Psoas muscle (tissue), 8 donors: ENCODE data around the gene DECR2. TPM values are rescaled to one million over a fixed set of nuclear protein-coding genes. Genes with fewer than 3 reads are reported as not detected.

ENCODE experiments used
- ATAC-seq, 4 donors: fragments of 200-7000 bp; cut with Tn5 transposase; one replicate each; pipeline ENCODE4 v1.9.1; 2020; ENCODE audit warnings: moderate library complexity in 3 of 4, mild to moderate bottlenecking in 2 of 4
- DNase-seq, 2 donors: peaks; one replicate each; pipeline ENCODE4 v3.0.0-alpha.2; 2020
- H3K27ac ChIP-seq: fragments of 200-600 bp; one replicate; pipeline ENCODE4 v1.8.0; 2022
- H3K27me3 ChIP-seq, 3 donors: fragments of 200-600 bp in 1 of 3; one replicate each; pipeline versions ENCODE4 v1.6.1 to v1.8.0; 2013 to 2022; ENCODE audit warnings: low read length in 2 of 3, mild to moderate bottlenecking in 2 of 3, moderate library complexity in 1 of 3; ENCODE audit not compliant: insufficient read depth in 3 of 3
- H3K36me3 ChIP-seq, 2 donors: fragments of 200-600 bp in 1 of 2; one replicate each; pipeline versions ENCODE4 v1.6.1 to v1.8.0; 2013 to 2022; ENCODE audit warnings: low read depth in 1 of 2, mild to moderate bottlenecking in 1 of 2, moderate library complexity in 1 of 2; ENCODE audit not compliant: insufficient read depth in 1 of 2
- H3K4me1 ChIP-seq: fragments of 200-600 bp; one replicate; pipeline ENCODE4 v1.8.0; 2022
- H3K4me3 ChIP-seq: fragments of 200-600 bp; one replicate; pipeline ENCODE4 v1.8.0; 2022; ENCODE audit warnings: mild to moderate bottlenecking
- H3K9me3 ChIP-seq: fragments of 200-600 bp; one replicate; pipeline ENCODE4 v1.8.0; 2022
- WGBS, 3 donors: extraction: QIAGEN DNeasy Blood & Tissue Kit; methylation state at CpG; one replicate each; pipeline versions ENCODE4 v1.1.6 to v1.1.7; 2013; 5-methylcytosine and 5-hydroxymethylcytosine counted together
- intact Hi-C, 2 donors: fragments of 100-400 bp; cut with DNase I; formaldehyde crosslinking; loops; one replicate each; pipeline versions ENCODE4 v1.11.0 to v1.14.2; 2022
- polyA plus RNA-seq, 3 donors: library from polyadenylated mRNA; stranded (reverse); fragments of 200-250 nt; gene quantifications; one replicate each; pipeline ENCODE4 v1.2.3, GENCODE V29; 2013
- total RNA-seq, 4 donors: library from RNA; stranded (reverse); fragmentation: NEBNext Ultra II Directional in 2 of 4; extraction: Animal tissue kit (Norgen Biotek cat#: 25700) in 2 of 4; gene quantifications; one replicate each; pipeline versions ENCODE4 v1.2.1 to v1.2.4, GENCODE V29; 2021 to 2023
- TF ChIP-seq, protein P1 (sequence below): fragments of 200-600 bp; IDR thresholded peaks from one replicate; pipeline ENCODE4 v1.8.0; 2022; ENCODE audit warnings: antibody characterized with exemption
- donor health status: healthy with polysubstance abuse.
- donor health status: DM: no; HTN: no; CAD: no; lungs with moderate emphysema.
- donor health status: Bipolar disorder and iron deficiency.
- donor health status: healthy.
- donor health status: DM: yes; HTN: yes; CAD: no.
- donor health status: DM: no; HTN: no; CAD: no.
- donor health status: DM: no; HTN: no; CAD: no.
- donor health status: DM: yes; HTN: yes; CAD: no.

The DECR2 gene
- total and polyA plus RNA-seq, 7 donors, result 13.9 to 22.9 (median 18.1) TPM

DNA sequence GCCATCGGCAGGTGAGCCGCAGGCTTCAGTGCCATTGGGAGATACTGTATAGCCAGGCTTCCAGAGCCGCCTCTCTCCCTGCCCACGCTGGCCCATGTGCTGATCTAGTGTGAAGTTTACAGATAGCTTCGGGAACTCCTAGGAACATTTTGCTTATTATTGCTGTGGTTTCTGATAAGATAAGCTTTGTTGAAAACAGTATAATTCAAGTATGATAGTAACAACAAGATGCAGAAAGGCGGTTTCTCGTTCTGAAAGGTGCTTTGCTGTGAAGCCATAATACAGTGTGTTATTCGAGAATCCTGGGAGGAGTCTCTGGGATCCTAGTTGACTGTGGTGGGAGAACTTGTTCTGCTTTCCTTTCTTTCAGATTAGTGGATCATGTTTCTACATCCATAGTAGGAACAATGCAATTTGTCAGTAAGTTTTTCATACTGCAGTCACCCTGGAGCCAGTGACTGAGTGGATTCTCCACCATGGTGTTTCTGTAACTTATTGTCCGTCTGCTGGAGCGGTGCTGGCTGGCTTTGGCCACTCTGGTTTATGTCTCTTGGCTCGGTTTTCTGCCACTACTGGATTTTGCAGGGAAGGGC, 55.3 kb downstream of the DECR2 start:
- TF ChIP-seq, protein P1, sequence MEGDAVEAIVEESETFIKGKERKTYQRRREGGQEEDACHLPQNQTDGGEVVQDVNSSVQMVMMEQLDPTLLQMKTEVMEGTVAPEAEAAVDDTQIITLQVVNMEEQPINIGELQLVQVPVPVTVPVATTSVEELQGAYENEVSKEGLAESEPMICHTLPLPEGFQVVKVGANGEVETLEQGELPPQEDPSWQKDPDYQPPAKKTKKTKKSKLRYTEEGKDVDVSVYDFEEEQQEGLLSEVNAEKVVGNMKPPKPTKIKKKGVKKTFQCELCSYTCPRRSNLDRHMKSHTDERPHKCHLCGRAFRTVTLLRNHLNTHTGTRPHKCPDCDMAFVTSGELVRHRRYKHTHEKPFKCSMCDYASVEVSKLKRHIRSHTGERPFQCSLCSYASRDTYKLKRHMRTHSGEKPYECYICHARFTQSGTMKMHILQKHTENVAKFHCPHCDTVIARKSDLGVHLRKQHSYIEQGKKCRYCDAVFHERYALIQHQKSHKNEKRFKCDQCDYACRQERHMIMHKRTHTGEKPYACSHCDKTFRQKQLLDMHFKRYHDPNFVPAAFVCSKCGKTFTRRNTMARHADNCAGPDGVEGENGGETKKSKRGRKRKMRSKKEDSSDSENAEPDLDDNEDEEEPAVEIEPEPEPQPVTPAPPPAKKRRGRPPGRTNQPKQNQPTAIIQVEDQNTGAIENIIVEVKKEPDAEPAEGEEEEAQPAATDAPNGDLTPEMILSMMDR, result no peak
- H3K36me3 ChIP-seq, result peaks cover 0 to 12% of the 10 kb centered on the region in 2 donors
- 38 to 58% (median 47%) methylated on average over 11 of the region's 11 CpGs for WGBS, 3 donors
- H3K27ac ChIP-seq, result peak overlapping the region; percentile 53
- intact Hi-C loops, result no loop called here
- H3K4me1 ChIP-seq, result peaks cover 16% of the 10 kb centered on the region
- no peaks in the 10 kb centered on the region for H3K27me3 ChIP-seq
- H3K4me3 ChIP-seq, result peak overlapping the region; percentile 13
- DNase-seq (no peak), ATAC-seq (peak in 2 of 4 donors; percentile 52 to 68)
- H3K9me3 ChIP-seq, result no peaks in the 10 kb centered on the region

DNA sequence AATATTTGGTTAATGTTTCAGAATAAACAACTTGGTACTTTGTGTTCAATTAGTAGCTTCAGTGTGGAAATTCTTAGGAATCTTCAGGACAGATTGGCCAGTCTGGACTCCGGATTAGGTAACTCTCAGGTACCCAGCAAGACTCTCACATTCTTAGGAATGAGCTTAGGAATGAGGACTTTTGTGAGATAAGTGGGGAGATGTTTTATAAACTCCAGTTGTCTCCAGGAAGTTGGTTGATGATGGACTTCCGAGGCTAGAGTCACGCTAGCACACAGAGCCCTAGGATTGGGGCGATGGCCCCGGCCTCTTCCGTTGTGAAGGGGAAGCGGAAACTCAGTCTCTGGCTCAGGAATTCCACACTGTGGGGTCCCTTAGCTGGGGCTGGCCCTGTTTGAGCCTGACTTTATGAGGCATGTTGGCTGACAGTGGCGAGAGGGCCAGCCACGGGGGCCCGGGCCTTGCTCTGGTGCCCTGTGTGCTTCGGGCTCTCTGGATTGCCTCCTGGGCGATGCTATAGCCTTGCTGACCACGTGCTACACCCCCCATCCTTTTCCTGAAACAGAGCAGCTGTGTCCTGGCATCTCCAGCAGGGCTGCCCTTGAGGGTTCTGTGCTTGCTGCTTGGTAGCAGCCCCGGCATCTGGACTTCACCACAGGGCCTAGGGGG, 56.2 kb downstream of the DECR2 start:
- Histone ChIP-seq H3K36me3 (peaks cover 0 to 19% of the 10 kb centered on the region in 2 donors), H3K27me3 (no peaks in the 10 kb centered on the region), H3K4me3 (no peak overlapping the region), H3K4me1 (peaks cover 16% of the 10 kb centered on the region), H3K27ac (peak overlapping the region; percentile 53), H3K9me3 (no peaks in the 10 kb centered on the region)
- ATAC-seq, result peak; percentile 27 to 40 (median 36)
- WGBS, 3 donors, result 63 to 72% (median 70%) methylated on average over 14 of the region's 14 CpGs
- intact Hi-C loops, result no loop called here
- TF ChIP-seq, protein P1, result no peak
- no peak for DNase-seq

DNA sequence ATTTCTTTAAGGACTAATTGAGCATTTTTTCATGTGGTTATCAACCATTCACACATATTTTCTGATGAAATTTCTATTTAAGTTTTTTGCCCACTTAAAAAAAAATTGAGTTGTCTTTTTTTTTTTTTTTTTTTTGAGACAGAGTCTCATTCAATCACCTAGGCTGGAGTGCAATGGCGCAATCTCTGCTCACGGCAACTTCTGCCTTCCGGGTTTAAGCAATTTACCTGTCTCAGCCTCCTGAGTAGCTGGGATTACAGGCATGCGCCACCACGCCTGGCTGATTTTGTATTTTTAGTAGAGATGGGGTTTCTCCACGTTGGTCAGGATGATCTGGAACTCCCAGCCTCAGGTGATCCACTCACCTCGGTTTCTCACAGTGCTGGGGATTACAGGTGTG, 58.1 kb downstream of the DECR2 start:
- 93 to 96% (median 95%) methylated on average over 7 of the region's 7 CpGs for WGBS, 3 donors
- ATAC-seq, result no peak
- peaks cover 16% of the 10 kb centered on the region for H3K4me1 ChIP-seq
- no peak overlapping the region for H3K27ac ChIP-seq
- no peaks in the 10 kb centered on the region for H3K27me3 ChIP-seq
- H3K4me3 ChIP-seq, result no peak overlapping the region
- TF ChIP-seq, protein P1, result no peak
- peaks cover 0 to 37% of the 10 kb centered on the region in 2 donors for H3K36me3 ChIP-seq
- intact Hi-C loops, result no loop called here
- no peaks in the 10 kb centered on the region for H3K9me3 ChIP-seq
- DNase-seq, result no peak

DNA sequence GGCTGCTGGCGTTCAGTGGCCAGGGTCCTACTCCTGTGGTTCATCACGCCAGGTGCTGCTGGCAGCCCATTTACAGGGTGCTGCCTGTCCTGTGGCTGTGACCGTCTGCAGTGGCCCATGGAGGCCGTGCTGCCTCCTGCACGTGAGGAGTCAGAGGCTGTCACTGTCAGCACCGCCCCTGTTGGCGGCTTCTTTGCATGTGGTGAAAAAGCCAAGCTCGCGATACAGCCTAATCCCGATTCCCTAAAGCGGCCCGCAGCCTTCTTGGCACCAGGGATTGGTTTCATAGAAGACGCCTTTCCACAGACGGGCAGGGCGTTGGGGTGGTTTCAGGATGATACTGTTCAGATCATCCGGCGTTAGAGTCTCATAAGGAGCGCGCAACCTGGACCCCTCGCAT, 59.1 kb downstream of the DECR2 start:
- Histone ChIP-seq H3K27ac (no peak overlapping the region), H3K4me1 (peaks cover 16% of the 10 kb centered on the region), H3K9me3 (no peaks in the 10 kb centered on the region), H3K27me3 (no peaks in the 10 kb centered on the region), H3K4me3 (no peak overlapping the region), H3K36me3 (peaks cover 0 to 42% of the 10 kb centered on the region in 2 donors)
- intact Hi-C loops, result no loop called here
- TF ChIP-seq, protein P1, result no peak
- WGBS, 3 donors, result 85 to 90% (median 87%) methylated on average over 20 of the region's 20 CpGs
- DNase-seq (no peak), ATAC-seq (peak in 1 of 4 donors; percentile 11)

Other genes starting within 250 kb of the DECR2 start
- not detected for gene HBZ, start 249.2 kb upstream of the DECR2 start, total RNA-seq
- under 1 TPM; 0.05 to 0.12 (median 0.11) TPM for gene HBZ, start 249.2 kb upstream of the DECR2 start, polyA plus RNA-seq
- 1 to 10 TPM in 1 of 4 donors, not detected in 3; 2.9 TPM for gene HBM, start 235.9 kb upstream of the DECR2 start, total RNA-seq
- gene HBM, start 235.9 kb upstream of the DECR2 start, polyA plus RNA-seq, result not detected
- 1,000 to 10,000 TPM in 1 of 4 donors, 100 to 1,000 TPM in 1, 10 to 100 TPM in 2; 11.9 to 1,244 (median 122) TPM for gene HBA2, start 229.0 kb upstream of the DECR2 start, total RNA-seq
- gene HBA2, start 229.0 kb upstream of the DECR2 start, polyA plus RNA-seq, result 10 to 100 TPM; 18.5 to 24.9 (median 22.9) TPM
- gene HBA1, start 225.2 kb upstream of the DECR2 start, total RNA-seq, result 1,000 to 10,000 TPM in 1 of 4 donors, 100 to 1,000 TPM in 1, 10 to 100 TPM in 2; 22.5 to 1,513 (median 169) TPM
- gene HBA1, start 225.2 kb upstream of the DECR2 start, polyA plus RNA-seq, result 10 to 100 TPM in 1 of 3 donors, 1 to 10 TPM in 2; 6.1 to 10.3 (median 8.2) TPM
- under 1 TPM in 1 of 4 donors, not detected in 3; 0.58 TPM for gene HBQ1, start 221.4 kb upstream of the DECR2 start, total RNA-seq
- gene HBQ1, start 221.4 kb upstream of the DECR2 start, polyA plus RNA-seq, result not detected
- gene LUC7L, start 172.4 kb upstream of the DECR2 start, total RNA-seq, result 10 to 100 TPM; 23.8 to 30.3 (median 27.1) TPM
- gene LUC7L, start 172.4 kb upstream of the DECR2 start, polyA plus RNA-seq, result 10 to 100 TPM; 36.3 to 58.9 (median 36.7) TPM
- 100 to 1,000 TPM; 108 to 154 (median 120) TPM for gene FAM234A, start 167.1 kb upstream of the DECR2 start, total RNA-seq
- gene FAM234A, start 167.1 kb upstream of the DECR2 start, polyA plus RNA-seq, result 100 to 1,000 TPM in 1 of 3 donors, 10 to 100 TPM in 2; 54.2 to 198 (median 98.4) TPM
- 1 to 10 TPM in 3 of 4 donors, under 1 TPM in 1; 0.92 to 2.6 (median 1.3) TPM for gene RGS11, start 125.9 kb upstream of the DECR2 start, total RNA-seq
- under 1 TPM; 0.20 to 0.69 (median 0.46) TPM for gene RGS11, start 125.9 kb upstream of the DECR2 start, polyA plus RNA-seq
- 1 to 10 TPM in 1 of 4 donors, under 1 TPM in 2, not detected in 1; 0.59 to 4.1 (median 0.69) TPM for gene ARHGDIG, start 121.3 kb upstream of the DECR2 start, total RNA-seq
- under 1 TPM; 0.12 to 0.28 (median 0.13) TPM for gene ARHGDIG, start 121.3 kb upstream of the DECR2 start, polyA plus RNA-seq
- under 1 TPM in 1 of 4 donors, not detected in 3; 0.90 TPM for gene PDIA2, start 118.7 kb upstream of the DECR2 start, total RNA-seq
- gene PDIA2, start 118.7 kb upstream of the DECR2 start, polyA plus RNA-seq, result under 1 TPM in 2 of 3 donors, not detected in 1; 0.08 to 0.14 TPM
- 10 to 100 TPM; 12.1 to 23.2 (median 22.8) TPM for gene AXIN1, start 49.2 kb upstream of the DECR2 start, total RNA-seq
- 10 to 100 TPM; 23.5 to 32.3 (median 29.5) TPM for gene AXIN1, start 49.2 kb upstream of the DECR2 start, polyA plus RNA-seq
- 10 to 100 TPM; 55.4 to 68.8 (median 55.9) TPM for gene MRPL28, start 31.3 kb upstream of the DECR2 start, total RNA-seq
- 100 to 1,000 TPM in 1 of 3 donors, 10 to 100 TPM in 2; 67.1 to 126 (median 86.8) TPM for gene MRPL28, start 31.3 kb upstream of the DECR2 start, polyA plus RNA-seq
- 10 to 100 TPM; 27.2 to 34.7 (median 32.2) TPM for gene PGAP6, start 19.9 kb upstream of the DECR2 start, total RNA-seq
- gene PGAP6, start 19.9 kb upstream of the DECR2 start, polyA plus RNA-seq, result 10 to 100 TPM; 26.0 to 46.9 (median 42.1) TPM
- gene NME4, start 4.7 kb upstream of the DECR2 start, total RNA-seq, result 10 to 100 TPM; 19.5 to 39.7 (median 29.6) TPM
- 10 to 100 TPM; 16.0 to 30.7 (median 22.7) TPM for gene NME4, start 4.7 kb upstream of the DECR2 start, polyA plus RNA-seq
- gene RAB11FIP3, start 23.8 kb downstream of the DECR2 start, total RNA-seq, result 10 to 100 TPM; 44.7 to 89.5 (median 71.5) TPM
- 10 to 100 TPM; 20.3 to 26.1 (median 26.1) TPM for gene RAB11FIP3, start 23.8 kb downstream of the DECR2 start, polyA plus RNA-seq
- gene CAPN15, start 125.8 kb downstream of the DECR2 start, total RNA-seq, result 10 to 100 TPM; 15.5 to 32.1 (median 26.8) TPM
- gene CAPN15, start 125.8 kb downstream of the DECR2 start, polyA plus RNA-seq, result 10 to 100 TPM; 14.9 to 26.4 (median 22.6) TPM
- gene PRR35, start 158.5 kb downstream of the DECR2 start, total RNA-seq, result not detected
- gene PRR35, start 158.5 kb downstream of the DECR2 start, polyA plus RNA-seq, result not detected
- under 1 TPM in 3 of 4 donors, not detected in 1; 0.19 to 0.39 (median 0.27) TPM for gene NHLRC4, start 165.1 kb downstream of the DECR2 start, total RNA-seq
- gene NHLRC4, start 165.1 kb downstream of the DECR2 start, polyA plus RNA-seq, result under 1 TPM; 0.06 to 0.38 (median 0.27) TPM
- gene PIGQ, start 168.1 kb downstream of the DECR2 start, total RNA-seq, result 10 to 100 TPM; 18.3 to 26.3 (median 22.0) TPM
- gene PIGQ, start 168.1 kb downstream of the DECR2 start, polyA plus RNA-seq, result 10 to 100 TPM; 26.5 to 39.9 (median 27.2) TPM
- gene RAB40C, start 188.2 kb downstream of the DECR2 start, total RNA-seq, result 10 to 100 TPM; 12.3 to 20.2 (median 14.4) TPM
- 10 to 100 TPM; 14.7 to 16.3 (median 15.7) TPM for gene RAB40C, start 188.2 kb downstream of the DECR2 start, polyA plus RNA-seq
- gene WFIKKN1, start 229.1 kb downstream of the DECR2 start, total RNA-seq, result 1 to 10 TPM in 2 of 4 donors, under 1 TPM in 2; 0.30 to 2.0 (median 0.82) TPM
- under 1 TPM; 0.31 to 0.61 (median 0.36) TPM for gene WFIKKN1, start 229.1 kb downstream of the DECR2 start, polyA plus RNA-seq
- 10 to 100 TPM; 42.4 to 55.6 (median 48.4) TPM for gene METTL26, start 234.4 kb downstream of the DECR2 start, total RNA-seq
- gene METTL26, start 234.4 kb downstream of the DECR2 start, polyA plus RNA-seq, result 10 to 100 TPM; 90.8 to 97.8 (median 96.4) TPM
- 10 to 100 TPM; 61.6 to 80.2 (median 68.9) TPM for gene MCRIP2, start 239.9 kb downstream of the DECR2 start, total RNA-seq
- 100 to 1,000 TPM in 2 of 3 donors, 10 to 100 TPM in 1; 95.1 to 124 (median 108) TPM for gene MCRIP2, start 239.9 kb downstream of the DECR2 start, polyA plus RNA-seq
- gene WDR90, start 247.5 kb downstream of the DECR2 start, total RNA-seq, result 1 to 10 TPM; 4.0 to 9.6 (median 8.1) TPM
- 1 to 10 TPM; 5.6 to 9.7 (median 6.4) TPM for gene WDR90, start 247.5 kb downstream of the DECR2 start, polyA plus RNA-seq